ENCODE measurements around the gene CNIH3. TPM values are rescaled to one million over a fixed set of nuclear protein-coding genes. Genes with fewer than 3 reads are reported as not detected.

CNIH3 gene
- total and polyA plus RNA-seq, 2 of the 4 experiments (the other 2 are of a cell fraction) = 2.0 to 2.9 TPM

GRCh38 chr1:224639426-224639975 is 23.4 kb downstream of the CNIH3 start:
- Histone ChIP-seq H2AK9ac (replicated peaks; ENCODE audit: low read depth, low read length, poor library complexity) (no peak overlapping the region), H3K9me1 (ENCODE audit: insufficient read depth, low read length) (peaks cover 20% of the 10 kb centered on the region), H3K27ac (ENCODE audit: insufficient read depth, low read length) (no peak overlapping the region), H3K18ac (ENCODE audit: low read depth, low read length) (no peak overlapping the region), H3K23ac (ENCODE audit: low read depth, low read length) (0 out of 2 replicates have a peak overlapping the region, but pooled peaks have one; percentile 19), H3K56ac (ENCODE audit: extremely low read depth, insufficient read depth, low read length) (no peak overlapping the region), H2BK20ac (ENCODE audit: low read depth, low read length) (peak overlapping the region; percentile 65; the same call in 1 of the 2 replicates), H2BK15ac (ENCODE audit: low read depth, low read length) (peak overlapping the region; percentile 61; the same call in 1 of the 3 replicates), H4K5ac (ENCODE audit: low read depth, low read length) (no peak overlapping the region), H4K20me1 (ENCODE audit: insufficient read depth, low read length) (no peaks in the 10 kb centered on the region), H3K4me3 (ENCODE audit: insufficient read depth, low read depth, low read length) (no peak overlapping the region), H2AFZ (replicated peaks; ENCODE audit: low read length, poor library complexity) (no peak overlapping the region), H3K9ac (ENCODE audit: low read depth, low read length) (no peak overlapping the region), H3K27me3 (ENCODE audit: control insufficient read depth, insufficient read depth, low read length) (no peaks in the 10 kb centered on the region), H2BK120ac (ENCODE audit: low read depth, low read length) (peak overlapping the region; percentile 76), H2BK5ac (ENCODE audit: low read depth, low read length, poor library complexity, severe bottlenecking) (no peak overlapping the region), H3K14ac (replicated peaks; ENCODE audit: low read depth, low read length) (peak overlapping the region; percentile 40), H3K9me3 (ENCODE audit: control insufficient read depth, insufficient read depth, low read length) (no peaks in the 10 kb centered on the region), H4K8ac (ENCODE audit: low read depth in 2 of 2, low read length in 2 of 2) (no peak overlapping the region), H4K91ac (ENCODE audit: insufficient read depth, low read depth, low read length) (peak overlapping the region; percentile 22), H3K36me3 (ENCODE audit: control insufficient read depth, insufficient read depth, low read length) (no peaks in the 10 kb centered on the region), H3K4ac (ENCODE audit: low read depth, low read length) (peak overlapping the region; percentile 60), H2AK5ac (ENCODE audit: low read depth, low read length) (peak overlapping the region; percentile 92; the same call in 1 of the 2 replicates), H3K4me2 (ENCODE audit: low read depth, low read length) (no peak overlapping the region), H3K4me1 (ENCODE audit: control insufficient read depth, insufficient read depth, low read length) (peaks cover 25% of the 10 kb centered on the region), H3K79me1 (ENCODE audit: low read depth in 1 of 2, low read length in 2 of 2) (peaks cover 0 to 34% of the 10 kb centered on the region in 2 experiments; a peak in 2 of 4 replicates)
- POLR2A ChIA-PET (ENCODE audit: unreplicated experiment) = no interaction called here
- dilution Hi-C loops (cut with HindIII; ENCODE audit: low sequenced_read_pairs, unreplicated experiment) = no loop called here
- BruUV-seq (replicated peaks) = no TSS peak
- WGBS, 2 experiments (ENCODE audit: extremely low coverage in 2 of 2, insufficient read length in 1 of 2) = no CpG with 5 or more reads among the region's 5 CpGs
- intact Hi-C loops (cut with micrococcal nuclease) = no loop called here
- in situ Hi-C loops (cut with MboI; ENCODE audit: low sequenced_read_pairs) = no loop called here
- CTCF ChIA-PET = interaction anchor here (1.3 kb wide), 1 partner anchor 283 kb away, joined by 3 read pairs; no protein-coding TSS in a partner anchor
- TF ChIP-seq BHLHE40 (IDR thresholded peaks at IDR 0.05; ENCODE audit: low read depth, low read length) = no peak
- TF ChIP-seq, protein P1, sequence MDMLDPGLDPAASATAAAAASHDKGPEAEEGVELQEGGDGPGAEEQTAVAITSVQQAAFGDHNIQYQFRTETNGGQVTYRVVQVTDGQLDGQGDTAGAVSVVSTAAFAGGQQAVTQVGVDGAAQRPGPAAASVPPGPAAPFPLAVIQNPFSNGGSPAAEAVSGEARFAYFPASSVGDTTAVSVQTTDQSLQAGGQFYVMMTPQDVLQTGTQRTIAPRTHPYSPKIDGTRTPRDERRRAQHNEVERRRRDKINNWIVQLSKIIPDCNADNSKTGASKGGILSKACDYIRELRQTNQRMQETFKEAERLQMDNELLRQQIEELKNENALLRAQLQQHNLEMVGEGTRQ (IDR thresholded peaks at IDR 0.05; ENCODE audit: low read depth, low read length) = no peak
- TF ChIP-seq, protein P2, sequence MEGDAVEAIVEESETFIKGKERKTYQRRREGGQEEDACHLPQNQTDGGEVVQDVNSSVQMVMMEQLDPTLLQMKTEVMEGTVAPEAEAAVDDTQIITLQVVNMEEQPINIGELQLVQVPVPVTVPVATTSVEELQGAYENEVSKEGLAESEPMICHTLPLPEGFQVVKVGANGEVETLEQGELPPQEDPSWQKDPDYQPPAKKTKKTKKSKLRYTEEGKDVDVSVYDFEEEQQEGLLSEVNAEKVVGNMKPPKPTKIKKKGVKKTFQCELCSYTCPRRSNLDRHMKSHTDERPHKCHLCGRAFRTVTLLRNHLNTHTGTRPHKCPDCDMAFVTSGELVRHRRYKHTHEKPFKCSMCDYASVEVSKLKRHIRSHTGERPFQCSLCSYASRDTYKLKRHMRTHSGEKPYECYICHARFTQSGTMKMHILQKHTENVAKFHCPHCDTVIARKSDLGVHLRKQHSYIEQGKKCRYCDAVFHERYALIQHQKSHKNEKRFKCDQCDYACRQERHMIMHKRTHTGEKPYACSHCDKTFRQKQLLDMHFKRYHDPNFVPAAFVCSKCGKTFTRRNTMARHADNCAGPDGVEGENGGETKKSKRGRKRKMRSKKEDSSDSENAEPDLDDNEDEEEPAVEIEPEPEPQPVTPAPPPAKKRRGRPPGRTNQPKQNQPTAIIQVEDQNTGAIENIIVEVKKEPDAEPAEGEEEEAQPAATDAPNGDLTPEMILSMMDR (conservative IDR thresholded peaks at IDR 0.05; ENCODE audit: low read depth, low read length) = no peak
- no peak for TF ChIP-seq POLR2A (IDR thresholded peaks at IDR 0.05; ENCODE audit: low read depth, low read length)
- DNase-seq = no peak
- ATAC-seq (ENCODE audit: low read depth) = no peak

All from IMR-90 (cell line).